ENCODE data around the gene SLC1A3.
"Not testable (repeated sequence)": the region's sequence is repeated elsewhere in the genome, so short reads cannot be mapped to it uniquely, and the experiment has no call there.

The SLC1A3 gene

DNA sequence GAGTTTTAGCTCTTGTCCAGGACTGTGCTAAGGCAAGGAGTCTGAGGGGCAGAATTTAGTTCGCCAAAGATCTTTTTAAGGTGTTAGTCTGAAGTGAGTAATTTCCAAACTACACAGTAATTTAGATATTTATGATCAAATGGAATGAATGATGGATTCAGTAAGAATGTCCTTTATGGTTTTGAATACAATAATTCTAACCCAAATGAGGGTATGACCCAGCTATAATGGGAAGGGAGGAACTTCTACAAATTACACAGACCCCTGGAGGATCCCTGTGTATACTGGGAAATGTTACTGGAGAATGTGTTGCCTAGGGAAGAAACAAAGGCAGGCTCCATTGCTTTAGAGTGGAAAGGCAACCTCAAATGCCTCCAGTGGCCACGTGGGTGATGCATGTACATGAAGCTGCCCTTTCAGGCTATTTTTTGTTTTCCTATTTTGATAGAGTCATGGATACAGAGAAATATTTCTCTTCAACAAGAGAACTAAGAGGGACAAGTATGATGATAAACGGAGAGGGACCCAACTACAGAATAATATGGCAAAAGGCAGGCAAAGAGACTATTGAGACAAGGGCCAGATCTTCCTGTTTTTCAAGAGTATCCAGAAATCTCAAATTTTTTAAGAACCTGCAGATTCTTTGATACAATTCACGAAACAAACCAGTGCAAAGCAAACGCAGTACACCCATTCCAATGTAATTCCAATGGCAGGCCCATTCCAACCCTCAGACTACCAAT is 25.4 kb downstream of the SLC1A3 start:
- Mint-ChIP-seq H3K36me3 (no peaks in the 10 kb centered on the region), H3K27me3 (peaks cover 19 to 29% of the 10 kb centered on the region in 2 donors), H3K4me3 (no peak overlapping the region), H3K9me3 (no peaks in the 10 kb centered on the region), H3K27ac (no peak overlapping the region), H3K4me1 (no peaks in the 10 kb centered on the region)
- ATAC-seq (replicated peaks) (peak; percentile 39 to 73), DNase-seq (no peak)

DNA sequence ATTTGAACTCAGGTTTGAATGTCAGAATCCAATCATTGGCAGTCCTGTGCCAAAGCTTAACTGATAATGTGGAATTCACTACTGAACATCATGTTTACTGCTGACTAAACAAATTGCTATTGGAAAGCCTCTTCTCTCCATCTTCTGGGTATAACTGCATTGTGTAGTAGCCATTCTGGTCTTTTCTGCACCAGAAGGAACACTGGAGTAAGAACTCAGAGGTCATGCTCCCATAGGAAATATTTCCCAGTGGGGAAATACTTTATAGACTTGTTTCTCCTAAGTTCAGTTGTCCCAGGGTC is 25.9 kb downstream of the SLC1A3 start:
- H3K4me3 Mint-ChIP-seq = no peak overlapping the region
- H3K4me1 Mint-ChIP-seq = no peaks in the 10 kb centered on the region
- no peaks in the 10 kb centered on the region for H3K36me3 Mint-ChIP-seq
- no peak for ATAC-seq (replicated peaks)
- peaks cover 19 to 29% of the 10 kb centered on the region in 2 donors for H3K27me3 Mint-ChIP-seq
- no peak overlapping the region for H3K27ac Mint-ChIP-seq
- H3K9me3 Mint-ChIP-seq = no peaks in the 10 kb centered on the region
- DNase-seq = no peak

DNA sequence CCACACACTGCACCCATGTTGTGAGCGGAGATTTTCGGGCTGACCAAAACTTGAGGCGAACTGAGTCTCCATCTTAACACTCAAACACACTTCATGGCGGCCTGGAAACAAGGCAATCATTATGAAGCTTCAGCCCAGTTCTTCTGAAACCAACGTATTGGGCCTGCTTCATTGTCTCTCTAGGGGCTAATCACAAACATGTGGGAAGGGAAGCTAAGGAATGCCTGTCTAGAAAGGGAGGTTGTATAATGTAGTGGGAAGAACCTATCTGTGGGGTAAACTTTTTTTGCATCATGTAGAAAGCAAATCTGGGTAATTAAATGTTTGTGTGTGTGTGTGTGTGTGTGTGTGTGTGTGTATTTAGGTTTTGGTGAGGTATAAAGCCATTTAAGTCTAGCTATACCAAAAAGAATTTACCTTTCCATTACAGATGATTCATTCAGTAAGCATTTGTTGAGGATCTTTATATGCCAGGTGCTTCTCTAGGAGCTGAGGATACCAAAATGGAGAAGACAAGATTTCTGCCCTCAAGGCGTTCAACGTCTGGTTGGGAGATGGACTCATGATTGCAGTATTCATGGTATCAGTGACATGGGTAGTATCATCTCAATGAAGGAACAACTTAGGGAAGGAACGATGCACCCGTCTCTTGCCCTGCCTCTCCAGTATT is 29.4 kb downstream of the SLC1A3 start:
- no peak for ATAC-seq (replicated peaks)
- no peak for DNase-seq
- no peaks in the 10 kb centered on the region for H3K4me1 Mint-ChIP-seq
- no peak overlapping the region for H3K27ac Mint-ChIP-seq
- no peaks in the 10 kb centered on the region for H3K36me3 Mint-ChIP-seq
- no peak overlapping the region for H3K4me3 Mint-ChIP-seq
- peaks cover 17% of the 10 kb centered on the region in 2 donors for H3K27me3 Mint-ChIP-seq
- no peaks in the 10 kb centered on the region for H3K9me3 Mint-ChIP-seq

DNA sequence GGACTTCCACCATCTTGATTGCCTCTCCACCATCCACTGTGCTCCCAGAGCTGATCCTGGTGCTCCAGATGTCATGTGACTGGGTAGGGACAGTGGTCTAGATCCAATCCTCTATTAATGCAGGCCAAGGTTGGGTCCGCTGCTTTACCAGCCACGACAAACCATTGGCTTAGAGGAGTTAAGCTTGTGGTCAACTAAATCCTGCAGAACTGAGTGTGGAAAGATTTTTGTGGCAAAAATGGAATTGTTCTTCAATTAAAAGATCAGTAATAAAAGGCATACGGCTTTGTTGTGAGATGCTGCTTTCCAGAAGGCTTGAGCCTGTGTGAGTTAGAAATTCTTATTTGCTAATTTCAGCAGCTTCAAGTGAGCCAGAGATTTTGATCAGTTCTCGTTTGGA is 30.7 kb downstream of the SLC1A3 start:
- H3K4me1 Mint-ChIP-seq = no peaks in the 10 kb centered on the region
- peaks cover 17% of the 10 kb centered on the region in 2 donors for H3K27me3 Mint-ChIP-seq
- ATAC-seq (replicated peaks) (no peak), DNase-seq (no peak)
- H3K27ac Mint-ChIP-seq = no peak overlapping the region
- H3K36me3 Mint-ChIP-seq = no peaks in the 10 kb centered on the region
- no peak overlapping the region for H3K4me3 Mint-ChIP-seq
- H3K9me3 Mint-ChIP-seq = no peaks in the 10 kb centered on the region

DNA sequence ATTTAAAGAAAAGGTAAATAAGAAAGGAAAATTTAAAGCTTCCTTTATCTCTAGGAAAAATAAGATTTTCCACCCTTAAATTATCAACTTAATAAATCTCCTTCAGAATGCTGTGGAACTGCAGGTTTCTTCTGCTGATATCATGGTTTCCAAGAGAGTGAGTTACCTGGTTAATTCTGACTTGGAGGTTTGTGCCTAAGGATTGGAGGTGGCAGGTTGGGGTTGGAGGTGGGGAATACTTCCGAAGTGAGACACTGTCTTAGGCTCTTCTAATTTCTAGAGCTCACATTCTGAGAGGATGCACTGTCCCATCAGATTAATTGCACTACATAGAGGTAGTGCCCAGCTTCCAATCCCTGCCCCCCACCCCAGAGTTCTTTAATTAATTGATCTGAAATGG is 31.1 kb downstream of the SLC1A3 start:
- H3K27ac Mint-ChIP-seq = no peak overlapping the region

DNA sequence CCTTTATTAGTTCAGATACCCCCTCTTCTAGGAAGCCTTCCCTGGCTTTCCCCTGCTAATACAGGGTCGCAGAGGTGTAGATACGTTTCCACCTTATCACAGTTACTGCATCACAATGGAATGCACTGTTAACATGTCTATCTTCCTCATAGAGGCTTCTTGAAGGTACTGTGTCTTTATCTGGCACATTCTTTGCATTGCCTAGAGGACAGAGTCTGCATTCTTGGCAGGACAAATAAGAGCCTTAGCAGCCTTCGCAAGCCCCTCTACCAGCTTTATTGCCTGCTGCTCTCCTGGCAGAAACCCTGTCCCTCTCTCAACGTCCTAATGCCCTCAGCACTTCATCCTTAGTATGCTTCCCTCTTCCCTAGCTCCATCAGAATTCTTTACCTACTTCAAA is 31.6 kb downstream of the SLC1A3 start:
- Mint-ChIP-seq H3K27me3 (peaks cover 17 to 20% of the 10 kb centered on the region in 2 donors), H3K36me3 (no peaks in the 10 kb centered on the region), H3K4me1 (no peaks in the 10 kb centered on the region), H3K4me3 (no peak overlapping the region), H3K27ac (no peak overlapping the region), H3K9me3 (no peaks in the 10 kb centered on the region)
- ATAC-seq (replicated peaks) = no peak
- DNase-seq = no peak

More for the DNA sequence above, 31.1 kb downstream of the SLC1A3 start:
- H3K36me3 Mint-ChIP-seq = no peaks in the 10 kb centered on the region
- no peaks in the 10 kb centered on the region for H3K4me1 Mint-ChIP-seq
- H3K27me3 Mint-ChIP-seq = peaks cover 17 to 18% of the 10 kb centered on the region in 2 donors
- H3K9me3 Mint-ChIP-seq = no peaks in the 10 kb centered on the region
- H3K4me3 Mint-ChIP-seq = no peak overlapping the region
- DNase-seq = no peak
- ATAC-seq (replicated peaks) = no peak

DNA sequence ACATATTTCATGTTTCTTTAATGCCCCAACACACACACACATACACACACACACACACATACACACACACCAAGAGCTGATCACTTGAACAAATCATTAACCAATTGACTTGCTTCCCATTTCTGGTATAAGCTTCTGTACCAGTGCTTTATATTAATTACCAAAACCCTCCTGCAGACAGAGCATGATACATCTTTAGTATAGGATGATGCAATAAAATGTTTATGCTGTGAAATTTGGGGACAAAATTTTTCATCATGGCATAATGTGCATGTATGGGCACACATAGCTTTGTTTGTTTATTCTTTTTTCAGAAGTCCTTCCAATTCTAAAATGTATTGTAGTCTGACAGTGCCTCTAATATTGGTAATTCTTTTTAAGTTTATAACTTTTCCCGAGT is 34.5 kb downstream of the SLC1A3 start:
- H3K4me3 Mint-ChIP-seq = no peak overlapping the region
- no peak for DNase-seq
- no peaks in the 10 kb centered on the region for H3K9me3 Mint-ChIP-seq
- no peak overlapping the region for H3K27ac Mint-ChIP-seq
- peaks cover 8 to 17% of the 10 kb centered on the region in 2 donors for H3K27me3 Mint-ChIP-seq
- no peaks in the 10 kb centered on the region for H3K4me1 Mint-ChIP-seq
- H3K36me3 Mint-ChIP-seq = no peaks in the 10 kb centered on the region
- no peak for ATAC-seq (replicated peaks)

DNA sequence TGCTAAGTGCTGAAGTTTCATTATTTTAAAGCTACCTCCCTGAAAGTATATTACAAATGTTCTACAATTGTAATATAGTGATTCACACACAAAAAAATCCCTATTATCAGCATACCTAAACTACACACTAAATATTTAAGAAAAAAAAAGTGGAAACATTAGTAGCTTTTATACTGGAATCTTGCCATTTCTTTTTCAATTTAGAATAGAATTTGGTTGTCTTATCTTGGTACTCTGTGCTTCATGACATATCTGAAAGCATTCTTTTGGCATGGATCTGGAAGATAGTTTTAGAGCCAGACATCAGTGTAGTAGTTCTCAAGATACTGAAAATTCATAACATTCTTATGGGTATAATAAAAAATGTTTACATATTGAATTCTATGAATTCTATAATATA is 35.0 kb downstream of the SLC1A3 start:
- DNase-seq (no peak), ATAC-seq (replicated peaks) (no peak)
- no peak overlapping the region for H3K4me3 Mint-ChIP-seq
- no peaks in the 10 kb centered on the region for H3K36me3 Mint-ChIP-seq
- H3K27ac Mint-ChIP-seq = no peak overlapping the region
- H3K27me3 Mint-ChIP-seq = peaks cover 8 to 18% of the 10 kb centered on the region in 2 donors
- no peaks in the 10 kb centered on the region for H3K4me1 Mint-ChIP-seq
- H3K9me3 Mint-ChIP-seq = no peaks in the 10 kb centered on the region

DNA sequence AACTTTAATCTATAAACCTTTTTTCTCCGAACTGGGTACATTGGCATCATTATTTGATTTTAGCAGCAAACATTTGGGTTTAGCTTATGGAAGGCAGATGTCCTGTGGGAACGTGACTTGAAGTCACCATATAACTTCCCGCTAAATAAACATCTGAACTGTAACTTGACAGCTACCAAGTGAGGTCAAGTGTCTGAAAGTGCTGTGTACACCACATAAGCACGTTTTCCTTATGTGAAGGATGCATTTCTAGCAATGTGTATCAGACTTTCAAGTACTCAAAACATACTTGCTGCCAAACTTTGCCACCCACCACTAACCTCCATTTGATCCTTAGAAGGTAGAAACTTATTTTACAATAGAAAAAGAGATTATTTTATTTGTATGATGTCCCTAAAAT is 35.7 kb downstream of the SLC1A3 start:
- no peak overlapping the region for H3K4me3 Mint-ChIP-seq
- ATAC-seq (replicated peaks) = no peak
- H3K36me3 Mint-ChIP-seq = no peaks in the 10 kb centered on the region
- H3K27ac Mint-ChIP-seq = no peak overlapping the region
- no peaks in the 10 kb centered on the region for H3K9me3 Mint-ChIP-seq
- peaks cover 8 to 18% of the 10 kb centered on the region in 2 donors for H3K27me3 Mint-ChIP-seq
- no peak for DNase-seq
- no peaks in the 10 kb centered on the region for H3K4me1 Mint-ChIP-seq

DNA sequence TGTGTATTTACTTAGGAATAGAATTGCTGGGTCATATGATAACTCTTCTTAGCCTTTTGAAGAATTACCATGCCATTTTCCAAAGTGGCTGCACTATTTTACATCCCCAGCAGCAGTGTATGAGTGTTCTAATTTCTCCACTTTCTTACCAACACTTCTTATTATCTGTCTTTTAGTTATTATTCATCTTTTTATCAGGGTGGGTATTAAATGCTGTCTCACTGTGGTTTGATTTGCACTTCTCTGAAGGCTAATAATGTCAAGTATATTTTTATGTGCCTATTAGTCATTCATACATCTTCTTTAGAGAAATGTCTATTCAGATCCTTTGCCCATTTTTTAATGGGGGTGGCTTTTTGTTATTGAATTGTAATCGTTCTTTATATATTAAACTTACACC is 36.8 kb downstream of the SLC1A3 start:
- no peak overlapping the region for H3K4me3 Mint-ChIP-seq
- no peaks in the 10 kb centered on the region for H3K4me1 Mint-ChIP-seq
- no peak for DNase-seq
- H3K36me3 Mint-ChIP-seq = no peaks in the 10 kb centered on the region
- no peak for ATAC-seq (replicated peaks)
- H3K9me3 Mint-ChIP-seq = no peaks in the 10 kb centered on the region
- H3K27me3 Mint-ChIP-seq = peaks cover 4 to 13% of the 10 kb centered on the region in 2 donors
- no peak overlapping the region for H3K27ac Mint-ChIP-seq

DNA sequence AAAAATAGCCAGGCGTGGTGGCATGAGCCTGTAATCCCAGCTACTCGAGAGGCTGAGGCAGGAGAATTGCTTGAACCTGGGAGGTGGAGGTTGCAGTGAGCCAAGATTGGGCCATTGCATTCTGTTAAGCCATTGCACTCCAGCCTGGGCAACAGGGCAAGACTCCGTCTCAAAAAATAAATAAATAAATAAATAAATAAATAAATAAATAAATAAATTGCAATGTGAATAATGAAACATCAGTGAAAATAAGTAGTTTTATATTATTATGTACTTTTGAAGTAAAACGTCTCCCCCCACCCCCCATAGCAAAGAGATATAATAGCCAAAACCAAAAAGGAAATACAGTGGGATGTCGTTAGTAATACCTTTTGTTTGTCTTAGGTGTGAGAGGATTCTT is 37.4 kb downstream of the SLC1A3 start:
- H3K4me1 Mint-ChIP-seq; H3K4me3 Mint-ChIP-seq; H3K27me3 Mint-ChIP-seq; DNase-seq; H3K36me3 Mint-ChIP-seq; H3K9me3 Mint-ChIP-seq; ATAC-seq (replicated peaks); H3K27ac Mint-ChIP-seq: not testable (repeated sequence)

DNA sequence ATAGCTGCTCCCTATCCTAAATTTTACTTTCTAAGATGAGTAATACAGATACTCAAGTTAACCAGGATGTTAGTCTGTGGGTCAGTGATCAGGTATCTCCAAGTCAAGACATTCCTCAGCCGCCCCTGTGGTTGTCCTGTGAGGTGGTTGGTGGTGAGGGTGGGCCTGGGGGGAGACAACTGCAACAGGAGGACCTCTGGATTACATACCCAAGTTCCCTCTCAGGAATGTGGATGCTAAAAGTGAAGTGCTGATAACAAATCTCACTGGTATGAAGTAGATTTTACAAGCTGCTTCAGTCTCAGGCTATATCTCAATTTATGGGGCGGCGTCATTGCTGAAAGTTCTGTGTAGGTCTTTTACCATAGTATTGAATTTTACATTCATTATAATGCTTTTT is 38.3 kb downstream of the SLC1A3 start:
- Mint-ChIP-seq H3K36me3 (no peaks in the 10 kb centered on the region), H3K27me3 (peaks cover 0 to 9% of the 10 kb centered on the region in 2 donors), H3K4me1 (no peaks in the 10 kb centered on the region), H3K27ac (no peak overlapping the region), H3K4me3 (no peak overlapping the region), H3K9me3 (no peaks in the 10 kb centered on the region)
- DNase-seq = no peak
- ATAC-seq (replicated peaks) = no peak

DNA sequence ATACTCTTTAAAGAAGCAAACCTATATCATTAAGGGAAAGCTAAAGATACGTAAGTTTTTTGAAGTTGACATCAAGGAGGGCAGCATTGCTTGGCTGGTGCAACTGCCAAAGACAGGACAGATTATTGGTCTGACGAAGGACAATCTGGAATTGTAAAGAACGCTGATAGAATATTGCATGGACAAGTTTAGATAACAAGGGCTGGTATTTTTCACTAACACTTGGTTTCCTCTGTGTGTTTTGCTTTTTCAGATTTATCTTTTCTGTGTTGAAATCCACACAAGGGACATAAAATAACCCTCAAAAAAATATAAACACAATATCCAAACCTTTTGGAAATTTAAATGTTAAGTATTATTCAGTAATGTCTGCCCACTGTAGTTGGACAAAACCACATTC is 39.7 kb downstream of the SLC1A3 start:
- ATAC-seq (replicated peaks) = no peak
- no peak for DNase-seq
- Mint-ChIP-seq H3K36me3 (no peaks in the 10 kb centered on the region), H3K4me3 (no peak overlapping the region), H3K27me3 (peaks cover 0 to 11% of the 10 kb centered on the region in 2 donors), H3K27ac (no peak overlapping the region), H3K4me1 (no peaks in the 10 kb centered on the region), H3K9me3 (no peaks in the 10 kb centered on the region)

DNA sequence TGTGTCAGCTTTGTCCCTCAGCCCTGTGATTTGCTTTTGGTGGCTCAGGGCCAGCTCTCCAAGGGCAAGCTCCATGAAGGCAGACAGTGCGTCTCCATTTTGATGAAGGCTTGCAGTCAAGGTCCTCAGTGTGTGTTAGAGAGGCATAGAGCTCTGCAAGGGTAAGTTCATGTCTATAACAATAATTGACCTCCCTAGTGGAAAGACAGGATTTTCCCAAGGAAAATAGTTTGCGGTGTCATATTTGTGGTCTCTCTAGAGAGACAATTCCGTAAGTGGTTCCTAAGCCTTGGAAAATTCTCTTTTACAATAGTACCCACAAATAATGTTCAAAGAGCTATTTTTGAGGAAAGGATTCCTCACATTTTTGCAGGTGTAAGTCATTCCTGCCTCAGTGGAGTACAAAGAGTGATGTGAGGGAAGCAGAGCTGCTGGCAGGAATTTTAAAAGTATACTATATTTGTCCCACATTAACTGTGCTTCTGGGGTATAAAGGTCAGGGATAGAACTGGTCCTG is 40.2 kb downstream of the SLC1A3 start:
- Mint-ChIP-seq H3K9me3 (no peaks in the 10 kb centered on the region), H3K27ac (no peak overlapping the region), H3K36me3 (no peaks in the 10 kb centered on the region), H3K4me1 (no peaks in the 10 kb centered on the region), H3K27me3 (peaks cover 0 to 15% of the 10 kb centered on the region in 2 donors), H3K4me3 (no peak overlapping the region)
- ATAC-seq (replicated peaks) = no peak
- DNase-seq = no peak

DNA sequence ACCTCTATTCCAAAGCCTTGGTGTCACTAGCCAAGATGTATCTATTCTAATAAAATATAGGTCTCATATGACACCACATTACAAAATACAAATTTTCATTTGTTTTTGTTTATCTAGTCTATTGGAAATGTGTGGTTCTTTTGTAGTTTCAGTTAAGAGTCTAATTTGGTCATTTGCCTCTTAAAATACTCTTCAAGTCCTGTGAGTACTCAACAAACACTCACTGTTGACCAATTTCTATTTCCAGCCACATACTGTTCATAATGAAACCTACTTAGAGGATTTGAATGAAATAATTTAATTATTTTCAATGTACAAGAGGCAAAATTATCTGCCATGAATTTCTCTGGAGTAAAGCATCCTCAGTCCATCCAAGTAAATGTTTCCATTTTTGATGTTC is 40.6 kb downstream of the SLC1A3 start:
- Mint-ChIP-seq H3K4me3 (no peak overlapping the region), H3K9me3 (no peaks in the 10 kb centered on the region), H3K36me3 (no peaks in the 10 kb centered on the region), H3K27me3 (peaks cover 0 to 17% of the 10 kb centered on the region in 2 donors), H3K4me1 (no peaks in the 10 kb centered on the region), H3K27ac (no peak overlapping the region)
- ATAC-seq (replicated peaks) (no peak), DNase-seq (no peak)
